GM12875 (cell line): Measurements from ENCODE around the gene OCEL1.

Experiments
- H3K4me3 ChIP-seq: one replicate; pipeline ENCODE4 v1.5.1; 2011; ENCODE audit warnings: low read depth, low read length, control low read depth
- CTCF ChIP-seq: IDR thresholded peaks from 2 replicates; pipeline ENCODE4 v1.5.1; 2011; ENCODE audit warnings: low read depth, mild to moderate bottlenecking, control low read depth, inconsistent platforms, low read length, moderate library complexity, borderline replicate concordance; ENCODE audit not compliant: insufficient read depth

Gene OCEL1

GRCh38 chr19:17259118-17259780 is 33.2 kb downstream of the OCEL1 start:
- H3K4me3 ChIP-seq, result no peak overlapping the region

GRCh38 chr19:17259934-17260333 is 33.9 kb downstream of the OCEL1 start:
- no peak for TF ChIP-seq CTCF
- H3K4me3 ChIP-seq, result no peak overlapping the region

More at GRCh38 chr19:17259118-17259780, 33.2 kb downstream of the OCEL1 start:
- no peak for TF ChIP-seq CTCF

- H3K4me3 ChIP-seq, result no peak overlapping the region
- peak; percentile 96 for TF ChIP-seq CTCF
Measured at GRCh38 chr19:17260842-17261325, 34.9 kb downstream of the OCEL1 start.

GRCh38 chr19:17262557-17262956 is 36.5 kb downstream of the OCEL1 start:
- no peak overlapping the region for H3K4me3 ChIP-seq
- TF ChIP-seq CTCF, result no peak

GRCh38 chr19:17263712-17264640 is 38.0 kb downstream of the OCEL1 start:
- TF ChIP-seq CTCF, result no peak
- H3K4me3 ChIP-seq, result no peak overlapping the region

GRCh38 chr19:17264641-17264979 is 38.6 kb downstream of the OCEL1 start, which contains the start of gene USHBP1:
USHBP1 (minus strand) TSS chr19:17264745; CDS start chr19:17264299, 446 bp downstream.
- H3K4me3 ChIP-seq, result no peak within 1 kb of the TSS
- TF ChIP-seq CTCF, result no peak

GRCh38 chr19:17266026-17266425 is 40.0 kb downstream of the OCEL1 start:
- H3K4me3 ChIP-seq, result no peak overlapping the region

More at GRCh38 chr19:17266026-17266425, 40.0 kb downstream of the OCEL1 start:
- TF ChIP-seq CTCF, result no peak
